HG02840 (cell line): ENCODE results near the gene TNS3.

ENCODE experiments used
- ATAC-seq: cut with Tn5 transposase; IDR thresholded peaks from one replicate; pipeline ENCODE4 v1.9.1; 2021; ENCODE audit warnings: mild to moderate bottlenecking, moderate library complexity, moderate number of reproducible peaks; ENCODE audit not compliant: unreplicated experiment, low FRiP score

The TNS3 gene

GRCh38 chr7:47358357-47358756 lies 223.6 kb downstream of the TNS3 start:
- ATAC-seq: no peak

GRCh38 chr7:47357863-47358262 lies 224.0 kb downstream of the TNS3 start:
- ATAC-seq: no peak

- ATAC-seq: no peak
These were observed 224.6 kb downstream of the TNS3 start for GRCh38 chr7:47357361-47357760.

- ATAC-seq: no peak
These were observed 225.7 kb downstream of the TNS3 start for GRCh38 chr7:47356261-47356660.

- ATAC-seq: no peak
These were observed 226.2 kb downstream of the TNS3 start for GRCh38 chr7:47355684-47356083.

GRCh38 chr7:47354831-47355541 lies 226.9 kb downstream of the TNS3 start:
- ATAC-seq: no peak

GRCh38 chr7:47354071-47354470 lies 227.8 kb downstream of the TNS3 start:
- ATAC-seq: no peak

GRCh38 chr7:47352394-47352968 lies 229.4 kb downstream of the TNS3 start:
- no peak for ATAC-seq

GRCh38 chr7:47351233-47352154 lies 230.4 kb downstream of the TNS3 start:
- ATAC-seq: no peak

- no peak for ATAC-seq
These were observed 231.5 kb downstream of the TNS3 start for GRCh38 chr7:47350425-47350824.

GRCh38 chr7:47349401-47349800 lies 232.5 kb downstream of the TNS3 start:
- no peak for ATAC-seq

- no peak for ATAC-seq
These were observed 234.0 kb downstream of the TNS3 start for GRCh38 chr7:47347816-47348385.

- no peak for ATAC-seq
These were observed 234.6 kb downstream of the TNS3 start for GRCh38 chr7:47347346-47347745.

- ATAC-seq: no peak
These were observed 235.5 kb downstream of the TNS3 start for GRCh38 chr7:47346377-47346914.

GRCh38 chr7:47345857-47346298 lies 236.0 kb downstream of the TNS3 start:
- no peak for ATAC-seq

GRCh38 chr7:47344171-47344955 lies 237.5 kb downstream of the TNS3 start:
- ATAC-seq: no peak

GRCh38 chr7:47343061-47343455 lies 238.9 kb downstream of the TNS3 start:
- ATAC-seq: no peak

GRCh38 chr7:47342296-47343060 lies 239.4 kb downstream of the TNS3 start:
- no peak for ATAC-seq

- no peak for ATAC-seq
These were observed 241.4 kb downstream of the TNS3 start for GRCh38 chr7:47340517-47340916.
